H1 (cell line): Measurements from ENCODE around the gene TMEM198. TPM values are rescaled to one million over a fixed set of nuclear protein-coding genes. Genes with fewer than 3 reads are reported as not detected.

Source experiments
- CTCF ChIA-PET: fragments of 300-600 bp; sonication (Branson Sonifier 250); formaldehyde crosslinking; loops from one replicate; lab custom pipeline; 2021; ENCODE audit not compliant: partially characterized antibody; lab: Charles Lee
- POLR2A ChIA-PET: fragments of 300-600 bp; sonication (Branson Sonifier 250); formaldehyde crosslinking; loops from one replicate; lab custom pipeline; 2021; ENCODE audit warnings: inconsistent platforms; ENCODE audit not compliant: partially characterized antibody; lab: Charles Lee
- DNase-seq, 2 experiments: peaks; one replicate each; pipeline versions ENCODE4 v3.0.0 to v3.0.0-alpha.2; 2010 to 2022; ENCODE audit warnings: low spot score in 2 of 2, low read depth in 1 of 2, mixed read lengths in 1 of 2
- FAIRE-seq: peaks from 2 replicates; lab custom pipeline; 2011; peaks lifted over from hg19 to GRCh38; lab: Jason Lieb, UNC
- H2AFZ ChIP-seq: 2 replicates; pipeline ENCODE4 v1.8.1; 2012; ENCODE audit warnings: low read length, inconsistent platforms
- H2AK5ac ChIP-seq: 2 replicates; pipeline ENCODE4 v1.6.1; 2013; ENCODE audit warnings: low read depth, low read length
- H2BK120ac ChIP-seq: replicated peaks from 2 replicates; pipeline ENCODE3; 2013; ENCODE audit warnings: low read depth, low read length, inconsistent platforms
- H2BK12ac ChIP-seq: 2 replicates; pipeline ENCODE4 v1.6.1; 2013; ENCODE audit warnings: low read depth, low read length
- H2BK15ac ChIP-seq: 2 replicates; pipeline ENCODE4 v1.6.1; 2013; ENCODE audit warnings: low read length
- H2BK20ac ChIP-seq: 2 replicates; pipeline ENCODE4 v1.6.1; 2013; ENCODE audit warnings: low read length
- H2BK5ac ChIP-seq: 2 replicates; pipeline ENCODE4 v1.6.1; 2013; ENCODE audit warnings: low read depth, low read length
- H3K14ac ChIP-seq: 2 replicates; pipeline ENCODE4 v1.6.1; 2013; ENCODE audit warnings: inconsistent platforms; ENCODE audit not compliant: insufficient read length
- H3K18ac ChIP-seq: 2 replicates; pipeline ENCODE4 v1.6.1; 2013; ENCODE audit warnings: low read length; ENCODE audit errors: extremely low read depth
- H3K23ac ChIP-seq: 2 replicates; pipeline ENCODE4 v1.6.1; 2013; ENCODE audit warnings: inconsistent platforms; ENCODE audit not compliant: insufficient read length
- H3K23me2 ChIP-seq: 2 replicates; pipeline ENCODE4 v1.6.1; 2013; ENCODE audit warnings: low read depth, low read length
- H3K27ac ChIP-seq: 2 replicates; pipeline ENCODE4 v1.6.1; 2011; ENCODE audit warnings: low read depth, low read length, inconsistent platforms
- H3K27me3 ChIP-seq, 4 experiments: replicated peaks in 1 of 4; 1 replicate in 1 of 4; 2 replicates in 3 of 4; pipeline versions ENCODE4 v1.6.1 to v1.8.1; 2011 to 2013; ENCODE audit warnings: low read length in 3 of 4, mild to moderate bottlenecking in 3 of 4, inconsistent platforms in 2 of 4, mixed read lengths in 2 of 4, moderate library complexity in 1 of 4; ENCODE audit not compliant: control insufficient read depth in 3 of 4, insufficient read depth in 3 of 4; ENCODE audit errors: extremely low read depth in 1 of 4
- H3K36me3 ChIP-seq, 4 experiments: 2 replicates each; pipeline versions ENCODE4 v1.6.1 to v1.8.1; 2011 to 2013; ENCODE audit warnings: mild to moderate bottlenecking in 4 of 4, low read length in 3 of 4, moderate library complexity in 2 of 4, control low read depth in 1 of 4, inconsistent platforms in 1 of 4; ENCODE audit not compliant: insufficient read depth in 4 of 4, control insufficient read depth in 2 of 4
- H3K4ac ChIP-seq: replicated peaks from 2 replicates; pipeline ENCODE3; 2013; ENCODE audit warnings: low read length, low read depth, mixed read lengths, inconsistent platforms; ENCODE audit not compliant: insufficient read length
- H3K4me1 ChIP-seq, 4 experiments: replicated peaks in 1 of 4; 1 replicate in 1 of 4; 2 replicates in 3 of 4; pipeline versions ENCODE4 v1.6.1 to v1.8.1; 2011 to 2013; ENCODE audit warnings: low read length in 3 of 4, inconsistent platforms in 2 of 4, mixed read lengths in 1 of 4; ENCODE audit not compliant: insufficient read depth in 4 of 4, control insufficient read depth in 3 of 4
- H3K4me2 ChIP-seq, 2 experiments: 2 replicates each; pipeline versions ENCODE4 v1.6.1 to v1.8.1; 2011 to 2013; ENCODE audit warnings: low read depth in 2 of 2, low read length in 2 of 2, control low read depth in 1 of 2, inconsistent platforms in 1 of 2, mild to moderate bottlenecking in 1 of 2; ENCODE audit not compliant: insufficient read depth in 1 of 2
- H3K4me3 ChIP-seq, 4 experiments: fragments of 200-600, 300-600 bp in 1 of 4; sonication (generic), shearing (Covaris generic), sonication (Bioruptor Twin) in 1 of 4; 2 replicates each; pipeline versions ENCODE4 v1.5.1 to v1.8.1; 2011 to 2016; ENCODE audit warnings: low read length in 4 of 4, low read depth in 3 of 4, control low read depth in 2 of 4, inconsistent platforms in 2 of 4, mild to moderate bottlenecking in 2 of 4, mixed read lengths in 1 of 4, moderate library complexity in 1 of 4; ENCODE audit not compliant: insufficient read depth in 2 of 4; ENCODE audit errors: extremely low read depth in 1 of 4
- H3K56ac ChIP-seq: replicated peaks from 2 replicates; pipeline ENCODE3; 2013; ENCODE audit warnings: low read depth, mild to moderate bottlenecking, mixed read lengths, low read length, inconsistent platforms; ENCODE audit not compliant: insufficient read length
- H3K79me1 ChIP-seq: 2 replicates; pipeline ENCODE4 v1.6.1; 2013; ENCODE audit warnings: low read depth, low read length, control low read depth
- H3K79me2 ChIP-seq, 2 experiments: 2 replicates each; pipeline versions ENCODE4 v1.6.1 to v1.8.1; 2012 to 2013; ENCODE audit warnings: low read length in 2 of 2, mild to moderate bottlenecking in 2 of 2, inconsistent platforms in 1 of 2; ENCODE audit not compliant: insufficient read depth in 2 of 2, control insufficient read depth in 1 of 2
- H3K9ac ChIP-seq, 4 experiments: replicated peaks in 1 of 4; 1 replicate in 1 of 4; 2 replicates in 3 of 4; pipeline versions ENCODE4 v1.6.1 to v1.8.1; 2011 to 2013; ENCODE audit warnings: low read depth in 3 of 4, low read length in 3 of 4, control low read depth in 2 of 4, mild to moderate bottlenecking in 2 of 4, moderate library complexity in 2 of 4, inconsistent platforms in 1 of 4; ENCODE audit errors: extremely low read depth in 1 of 4
- H3K9me3 ChIP-seq, 2 experiments: 2 replicates each; pipeline versions ENCODE4 v1.6.1 to v1.8.1; 2012 to 2013; ENCODE audit warnings: mild to moderate bottlenecking in 2 of 2, moderate library complexity in 2 of 2, control low read depth in 1 of 2, inconsistent platforms in 1 of 2, low read depth in 1 of 2, low read length in 1 of 2, mixed read lengths in 1 of 2; ENCODE audit not compliant: insufficient read depth in 2 of 2
- H4K20me1 ChIP-seq, 2 experiments: replicated peaks in 1 of 2; 2 replicates each; pipeline versions ENCODE3 to v1.8.1; 2011 to 2013; ENCODE audit warnings: inconsistent platforms in 2 of 2, low read length in 2 of 2, mild to moderate bottlenecking in 1 of 2; ENCODE audit not compliant: insufficient read depth in 2 of 2, control insufficient read depth in 1 of 2
- H4K5ac ChIP-seq: 2 replicates; pipeline ENCODE4 v1.6.1; 2013; ENCODE audit warnings: low read length, low read depth, mixed read lengths, inconsistent platforms; ENCODE audit not compliant: insufficient read length
- H4K8ac ChIP-seq: 2 replicates; pipeline ENCODE4 v1.8.0; 2013; ENCODE audit warnings: mild to moderate bottlenecking, moderate library complexity, low read length, inconsistent platforms; ENCODE audit not compliant: insufficient read depth; ENCODE audit errors: extremely low read depth
- H4K91ac ChIP-seq: replicated peaks from 2 replicates; pipeline ENCODE3; 2013; ENCODE audit warnings: low read length, mixed read lengths, inconsistent platforms; ENCODE audit not compliant: insufficient read length
- BACH1 ChIP-seq: IDR thresholded peaks from 2 replicates; pipeline ENCODE4 v1.6.1; 2012; ENCODE audit warnings: low read length, improper control_type of control experiment
- BRCA1 ChIP-seq: IDR thresholded peaks from 2 replicates; pipeline ENCODE4 v1.6.1; 2012; ENCODE audit warnings: low read depth, low read length, improper control_type of control experiment
- CHD1 ChIP-seq: IDR thresholded peaks from 2 replicates; pipeline ENCODE4 v1.6.1; 2012; ENCODE audit warnings: low read depth, low read length, improper control_type of control experiment
- CHD2 ChIP-seq: IDR thresholded peaks from 2 replicates; pipeline ENCODE4 v1.6.1; 2012; ENCODE audit warnings: low read length, improper control_type of control experiment
- E2F6 ChIP-seq: IDR thresholded peaks from 2 replicates; pipeline ENCODE4 v1.6.1; 2012; ENCODE audit warnings: inconsistent platforms
- EZH2 ChIP-seq: fragments of 200-600 bp; sonication (generic); IDR thresholded peaks from 2 replicates; pipeline ENCODE4 v1.7.1; 2012; ENCODE audit warnings: low read depth, mild to moderate bottlenecking, moderate library complexity, low read length, inconsistent platforms; ENCODE audit not compliant: severe bottlenecking
- JUN ChIP-seq: IDR thresholded peaks from 2 replicates; pipeline ENCODE4 v1.6.1; 2011; ENCODE audit warnings: low read depth, mild to moderate bottlenecking, improper control_type of control experiment, low read length
- KDM4A ChIP-seq: IDR thresholded peaks from one replicate; pipeline ENCODE4 v1.7.1; 2012; ENCODE audit warnings: low read depth, mild to moderate bottlenecking, moderate library complexity, low read length, inconsistent platforms; ENCODE audit not compliant: severe bottlenecking
- SIRT6 ChIP-seq: IDR thresholded peaks from one replicate; pipeline ENCODE4 v1.7.1; 2012; ENCODE audit warnings: low read length, inconsistent platforms
- SIX5 ChIP-seq: IDR thresholded peaks from 2 replicates; pipeline ENCODE4 v1.6.1; 2011; ENCODE audit warnings: mild to moderate bottlenecking, low read depth, low read length
- SUZ12 ChIP-seq: fragments of 200-600 bp; sonication (generic); IDR thresholded peaks from 2 replicates; pipeline ENCODE4 v1.6.1; 2012; ENCODE audit warnings: mild to moderate bottlenecking, inconsistent platforms, low read length, moderate library complexity, mixed read lengths
- TEAD4 ChIP-seq: IDR thresholded peaks from 2 replicates; pipeline ENCODE4 v1.6.1; 2012; ENCODE audit warnings: low read depth, low read length, inconsistent platforms, mixed read lengths
- WGBS, 2 experiments: shearing (Covaris generic) in 1 of 2; methylation state at CpG; one replicate each; pipeline versions ENCODE4 v1.1.6 to v1.1.7; 2013 to 2015; ENCODE audit warnings: low lambda C conversion rate in 2 of 2, mixed read lengths in 2 of 2, inconsistent platforms in 1 of 2, low coverage in 1 of 2, missing lambda C conversion rate in 1 of 2; ENCODE audit not compliant: insufficient replicate concordance in 2 of 2, insufficient coverage in 1 of 2, insufficient read length in 1 of 2; ENCODE audit errors: extremely low coverage in 1 of 2, missing lambda C conversion rate in 1 of 2; 5-methylcytosine and 5-hydroxymethylcytosine counted together
- polyA plus RNA-seq, 7 experiments: library from polyadenylated mRNA; depleted of rRNA in 3 of 7; stranded (reverse) in 5 of 7; unstranded in 2 of 7; fragments of >200 nt in 5 of 7; fragments of 200-250 nt in 2 of 7; gene quantifications; 1 replicate in 5 of 7; 2 replicates in 1 of 7; 4 replicates in 1 of 7; pipeline versions ENCODE4 v1.2.1 to v1.2.3, GENCODE V29; 2011 to 2013; ENCODE audit warnings: missing spikeins in 2 of 7, mixed read lengths in 2 of 7
- total RNA-seq: library from RNA; stranded (reverse); fragmentation: NEBNext Ultra II Directional; extraction: Animal tissue kit (Norgen Biotek cat#: 25700); gene quantifications from 2 replicates; pipeline ENCODE4 v1.2.1, GENCODE V29; 2021

The TMEM198 gene
- total and polyA plus RNA-seq, 2 of the 8 experiments (the other 6 are each of a cell fraction or from before 2014, with no cell fraction given), result 10.2 to 10.4 TPM

GRCh38 chr2:219538504-219538951 lies 5.3 kb upstream of the TMEM198 start:
- H2BK20ac ChIP-seq, result no peak overlapping the region
- no peak overlapping the region for H3K27ac ChIP-seq
- H2AFZ ChIP-seq, result no peak overlapping the region
- H3K18ac ChIP-seq, result no peak overlapping the region
- no peaks in the 10 kb centered on the region for H3K9me3 ChIP-seq
- H3K27me3 ChIP-seq, result no peaks in the 10 kb centered on the region; a peak in 1 of 7 replicates
- H3K36me3 ChIP-seq, result peaks cover 4 to 22% (median 12%) of the 10 kb centered on the region in 4 experiments; a peak in 6 of 8 replicates
- H3K9ac ChIP-seq, result no peak overlapping the region
- no peak overlapping the region; the same call in 1 of the 2 replicates for H4K8ac ChIP-seq
- ChIA-PET POLR2A (interaction anchor here (0.7 to 5.4 kb wide), 8 partner anchors 11 to 113 kb away, joined by 3 to 23 read pairs (median 4); partner anchors contain the start of gene STK11IP), CTCF (interaction anchor here (1.1 to 113.1 kb wide), 19 partner anchors 17 to 151 kb away, joined by 3 to 7248 read pairs (median 7); partner anchors contain the start of genes ASIC4, DES, GMPPA and SPEG)
- peaks cover 0 to 6% of the 10 kb centered on the region in 2 experiments; a peak in 1 of 4 replicates for H3K79me2 ChIP-seq
- FAIRE-seq (no peak), DNase-seq (no peak)
- no peak overlapping the region for H3K4me3 ChIP-seq
- no peak overlapping the region for H2BK12ac ChIP-seq
- no peak overlapping the region for H3K14ac ChIP-seq
- no peak for TF ChIP-seq BACH1
- no peak for TF ChIP-seq SIRT6
- TF ChIP-seq KDM4A, result no peak
- TF ChIP-seq BRCA1, result no peak
- TF ChIP-seq JUN, result no peak
- TF ChIP-seq CHD2, result no peak
- no peak for TF ChIP-seq SIX5
- TF ChIP-seq TEAD4, result no peak
- no peak for TF ChIP-seq SUZ12
- TF ChIP-seq E2F6, result no peak
- no peak for TF ChIP-seq CHD1
- no peak for TF ChIP-seq EZH2
- peaks cover 9% of the 10 kb centered on the region; the same call in 1 of the 2 replicates for H3K23me2 ChIP-seq
- peak overlapping the region; percentile 1 to 32; a peak in 1 of 4 replicates for H3K4me2 ChIP-seq
- WGBS, 2 experiments, result 85% methylated on average over 6 of the region's 6 CpGs; no CpG with 5 or more reads in 1 of the 2 experiments
- peaks cover 4% of the 10 kb centered on the region; the same call in 1 of the 2 replicates for H3K79me1 ChIP-seq
- H2AK5ac ChIP-seq, result no peak overlapping the region
- H4K91ac ChIP-seq, result no peak overlapping the region
- H2BK120ac ChIP-seq, result no peak overlapping the region
- peaks cover 10 to 11% of the 10 kb centered on the region in 2 experiments for H4K20me1 ChIP-seq
- no peak overlapping the region for H3K56ac ChIP-seq
- H3K4me1 ChIP-seq, result peaks cover 5 to 25% (median 16%) of the 10 kb centered on the region in 4 experiments
- H2BK5ac ChIP-seq, result no peak overlapping the region
- no peak overlapping the region for H2BK15ac ChIP-seq
- H3K4ac ChIP-seq, result no peak overlapping the region
- no peak overlapping the region for H3K23ac ChIP-seq
- H4K5ac ChIP-seq, result no peak overlapping the region
